Ascending aorta (tissue), 2 donors: ENCODE measurements around the gene PLCD3. TPM values are rescaled to one million over a fixed set of nuclear protein-coding genes. Genes with fewer than 3 reads are reported as not detected.

Source experiments
- DNase-seq, 2 donors: peaks; one replicate each; pipeline ENCODE4 v3.0.0-alpha.2; 2019; ENCODE audit warnings: low spot score in 2 of 2
- H3K27ac ChIP-seq, 2 donors: fragments of 200-600 bp; sonication (generic); one replicate each; pipeline ENCODE4 v1.5.1; 2016 to 2017; ENCODE audit warnings: mild to moderate bottlenecking in 1 of 2
- H3K27me3 ChIP-seq: fragments of 200-600 bp; sonication (generic); one replicate; pipeline ENCODE4 v1.5.1; 2017
- H3K36me3 ChIP-seq, 2 donors: fragments of 200-600 bp; sonication (generic); one replicate each; pipeline ENCODE4 v1.5.1; 2016
- H3K4me1 ChIP-seq, 2 donors: fragments of 200-600 bp; sonication (generic); one replicate each; pipeline ENCODE4 v1.5.1; 2016 to 2017; ENCODE audit warnings: mild to moderate bottlenecking in 1 of 2
- H3K4me3 ChIP-seq, 2 donors: fragments of 200-600 bp; sonication (generic); one replicate each; pipeline ENCODE4 v1.5.1; 2016 to 2017; ENCODE audit warnings: mild to moderate bottlenecking in 1 of 2
- H3K9me3 ChIP-seq, 2 donors: fragments of 200-600 bp; sonication (generic); one replicate each; pipeline ENCODE4 v1.5.1; 2016
- CTCF ChIP-seq, 3 experiments: fragments of 200-600 bp in 2 of 3; fragments of 450-650 bp in 1 of 3; sonication (generic) in 2 of 3; IDR thresholded peaks; one replicate each; pipeline ENCODE4 v1.5.1; 2016 to 2019; ENCODE audit warnings: antibody characterized with exemption in 3 of 3, mild to moderate bottlenecking in 1 of 3, moderate library complexity in 1 of 3
- intact Hi-C: fragments of 100-400 bp; cut with DNase I; formaldehyde crosslinking; loops from one replicate; pipeline ENCODE4 v1.15.1; 2023
- total RNA-seq: library from RNA; depleted of rRNA; stranded (reverse); fragments of >200 nt; gene quantifications from one replicate; pipeline ENCODE4 v1.1.0, GENCODE V29; 2016

The PLCD3 gene
- total RNA-seq, 1 donor from 2014 or later, result 65.5 TPM

GRCh38 chr17:45138911-45139532 is 6.7 kb upstream of the PLCD3 start:
- H3K27ac ChIP-seq, result no peak overlapping the region
- peaks cover 5 to 19% of the 10 kb centered on the region in 2 donors for H3K4me1 ChIP-seq
- intact Hi-C loops, result loop anchor here (5.0 kb wide), 1 partner anchor 233 kb away; no protein-coding TSS in a partner anchor
- TF ChIP-seq CTCF (IDR thresholded peaks at IDR 0.05), result no peak
- no peaks in the 10 kb centered on the region for H3K27me3 ChIP-seq
- DNase-seq, result no peak
- H3K4me3 ChIP-seq, result no peak overlapping the region
- peaks cover 0 to 10% of the 10 kb centered on the region in 2 donors for H3K36me3 ChIP-seq
- no peaks in the 10 kb centered on the region for H3K9me3 ChIP-seq

GRCh38 chr17:45137561-45138305 is 5.4 kb upstream of the PLCD3 start:
- intact Hi-C loops, result loop anchor here (5.0 kb wide), 1 partner anchor 235 kb away; no protein-coding TSS in a partner anchor
- DNase-seq, result no peak
- no peak overlapping the region for H3K27ac ChIP-seq

GRCh38 chr17:45136846-45137560 is 4.7 kb upstream of the PLCD3 start:
- no peaks in the 10 kb centered on the region for H3K27me3 ChIP-seq
- peak overlapping the region in 1 of 2 donors; percentile 90 for H3K27ac ChIP-seq
- intact Hi-C loops, result loop anchor here (5.0 kb wide), 1 partner anchor 235 kb away; no protein-coding TSS in a partner anchor
- no peaks in the 10 kb centered on the region for H3K9me3 ChIP-seq
- peaks cover 5 to 13% of the 10 kb centered on the region in 2 donors for H3K4me1 ChIP-seq
- H3K4me3 ChIP-seq, result peak overlapping the region in 1 of 2 donors; percentile 81
- peak in 1 of 2 donors; percentile 61 for DNase-seq
- no peak for TF ChIP-seq CTCF (IDR thresholded peaks at IDR 0.05)
- peaks cover 0 to 10% of the 10 kb centered on the region in 2 donors for H3K36me3 ChIP-seq

More at GRCh38 chr17:45137561-45138305, 5.4 kb upstream of the PLCD3 start:
- H3K27me3 ChIP-seq, result no peaks in the 10 kb centered on the region
- peaks cover 5 to 13% of the 10 kb centered on the region in 2 donors for H3K4me1 ChIP-seq
- H3K36me3 ChIP-seq, result peaks cover 0 to 10% of the 10 kb centered on the region in 2 donors
- no peaks in the 10 kb centered on the region for H3K9me3 ChIP-seq
- TF ChIP-seq CTCF (IDR thresholded peaks at IDR 0.05), result no peak
- no peak overlapping the region for H3K4me3 ChIP-seq

GRCh38 chr17:45135978-45136791 is 3.9 kb upstream of the PLCD3 start:
- H3K36me3 ChIP-seq, result peaks cover 0 to 10% of the 10 kb centered on the region in 2 donors
- H3K4me3 ChIP-seq, result peak overlapping the region; percentile 62 to 81
- TF ChIP-seq CTCF (IDR thresholded peaks at IDR 0.05), result no peak
- DNase-seq, result peak in 1 of 2 donors; percentile 63
- peak overlapping the region; percentile 86 to 90 for H3K27ac ChIP-seq
- no peaks in the 10 kb centered on the region for H3K9me3 ChIP-seq
- peaks cover 5 to 13% of the 10 kb centered on the region in 2 donors for H3K4me1 ChIP-seq
- intact Hi-C loops, result loop anchor here (1.0 to 5.0 kb wide), 4 partner anchors 13 to 236 kb away; partner anchors contain the start of gene HEXIM2
- no peaks in the 10 kb centered on the region for H3K27me3 ChIP-seq
